ENCODE measurements around the gene CRYGN.

GRCh38 chr7:151400626-151401315 is 39.2 kb downstream of the CRYGN start:
- TF ChIP-seq CTCF (IDR thresholded peaks at IDR 0.05; ENCODE audit: poor library complexity) (no peak), EZH2 (IDR thresholded peaks at IDR 0.05; ENCODE audit: borderline replicate concordance) (no peak), EZH2phosphoT487 (IDR thresholded peaks at IDR 0.05; ENCODE audit: low read depth, severe bottlenecking, unreplicated experiment) (no peak)

Measured in hepatocyte (in vitro differentiated cells).